Measurements from ENCODE around the gene SSMEM1. TPM values are rescaled to one million over a fixed set of nuclear protein-coding genes. Genes with fewer than 3 reads are reported as not detected.
"Not testable (repeated sequence)": the region's sequence is repeated elsewhere in the genome, so short reads cannot be mapped to it uniquely, and the experiment has no call there.

Gene SSMEM1
- total and polyA plus RNA-seq, 2 donors: 0.02 TPM; not detected in 1

- H3K27me3 ChIP-seq (ENCODE audit: control insufficient read depth in 2 of 2, insufficient read depth in 1 of 2, low read length in 1 of 2); H3K4me3 ChIP-seq (ENCODE audit: low read length in 2 of 2); H3K4me1 ChIP-seq (ENCODE audit: control insufficient read depth in 2 of 2, insufficient read depth in 2 of 2, low read length in 2 of 2); H3K27ac ChIP-seq (ENCODE audit: low read depth in 1 of 2, low read length in 1 of 2); DNase-seq (ENCODE audit: low read depth in 6 of 9, low spot score in 9 of 9); H3K36me3 ChIP-seq (ENCODE audit: control insufficient read depth in 2 of 2, insufficient read depth in 2 of 2, low read length in 1 of 2): not testable (repeated sequence)
- WGBS: 97% methylated on average over 3 of the region's 3 CpGs
- peaks cover 0 to 12% of the 10 kb centered on the region in 2 donors for H3K9me3 ChIP-seq (ENCODE audit: control insufficient read depth in 2 of 2, insufficient read depth in 1 of 2, low read length in 1 of 2)
Measured at GRCh38 chr7:130249626-130250025, 42.0 kb downstream of the SSMEM1 start.

- H3K4me1 ChIP-seq (ENCODE audit: control insufficient read depth in 2 of 2, insufficient read depth in 2 of 2, low read length in 2 of 2): no peaks in the 10 kb centered on the region
- 93% methylated on average over 6 of the region's 6 CpGs for WGBS
- peaks cover 1 to 18% of the 10 kb centered on the region in 2 donors for H3K9me3 ChIP-seq (ENCODE audit: control insufficient read depth in 2 of 2, insufficient read depth in 1 of 2, low read length in 1 of 2)
- no peak overlapping the region for H3K4me3 ChIP-seq (ENCODE audit: low read length in 2 of 2)
- H3K27me3 ChIP-seq (ENCODE audit: control insufficient read depth in 2 of 2, insufficient read depth in 1 of 2, low read length in 1 of 2): no peaks in the 10 kb centered on the region
- no peaks in the 10 kb centered on the region for H3K36me3 ChIP-seq (ENCODE audit: control insufficient read depth in 2 of 2, insufficient read depth in 2 of 2, low read length in 1 of 2)
- no peak overlapping the region for H3K27ac ChIP-seq (ENCODE audit: low read depth in 1 of 2, low read length in 1 of 2)
- DNase-seq (ENCODE audit: low read depth in 6 of 9, low spot score in 9 of 9): no peak
Measured at GRCh38 chr7:130254555-130254954, 46.9 kb downstream of the SSMEM1 start.

- no peak for DNase-seq (ENCODE audit: low read depth in 6 of 9, low spot score in 9 of 9)
- no peak overlapping the region for H3K27ac ChIP-seq (ENCODE audit: low read depth in 1 of 2, low read length in 1 of 2)
- WGBS: 93% methylated on average over 2 of the region's 2 CpGs
- peaks cover 1 to 23% of the 10 kb centered on the region in 2 donors for H3K9me3 ChIP-seq (ENCODE audit: control insufficient read depth in 2 of 2, insufficient read depth in 1 of 2, low read length in 1 of 2)
- no peaks in the 10 kb centered on the region for H3K36me3 ChIP-seq (ENCODE audit: control insufficient read depth in 2 of 2, insufficient read depth in 2 of 2, low read length in 1 of 2)
- H3K4me1 ChIP-seq (ENCODE audit: control insufficient read depth in 2 of 2, insufficient read depth in 2 of 2, low read length in 2 of 2): no peaks in the 10 kb centered on the region
- H3K4me3 ChIP-seq (ENCODE audit: low read length in 2 of 2): no peak overlapping the region
- no peaks in the 10 kb centered on the region for H3K27me3 ChIP-seq (ENCODE audit: control insufficient read depth in 2 of 2, insufficient read depth in 1 of 2, low read length in 1 of 2)
Measured at GRCh38 chr7:130256704-130257103, 49.0 kb downstream of the SSMEM1 start.

GRCh38 chr7:130258494-130259078 lies 50.9 kb downstream of the SSMEM1 start:
- Histone ChIP-seq H3K27ac (ENCODE audit: low read depth in 1 of 2, low read length in 1 of 2) (no peak overlapping the region), H3K36me3 (ENCODE audit: control insufficient read depth in 2 of 2, insufficient read depth in 2 of 2, low read length in 1 of 2) (no peaks in the 10 kb centered on the region), H3K27me3 (ENCODE audit: control insufficient read depth in 2 of 2, insufficient read depth in 1 of 2, low read length in 1 of 2) (no peaks in the 10 kb centered on the region), H3K9me3 (ENCODE audit: control insufficient read depth in 2 of 2, insufficient read depth in 1 of 2, low read length in 1 of 2) (peaks cover 1 to 28% of the 10 kb centered on the region in 2 donors), H3K4me3 (ENCODE audit: low read length in 2 of 2) (no peak overlapping the region), H3K4me1 (ENCODE audit: control insufficient read depth in 2 of 2, insufficient read depth in 2 of 2, low read length in 2 of 2) (peaks cover 0 to 12% of the 10 kb centered on the region in 2 donors)
- no peak for DNase-seq (ENCODE audit: low read depth in 6 of 9, low spot score in 9 of 9)
- 94% methylated on average over 1 of the region's 1 CpG for WGBS

GRCh38 chr7:130262448-130262847 lies 54.8 kb downstream of the SSMEM1 start:
- Histone ChIP-seq H3K4me1 (ENCODE audit: control insufficient read depth in 2 of 2, insufficient read depth in 2 of 2, low read length in 2 of 2) (peaks cover 0 to 19% of the 10 kb centered on the region in 2 donors), H3K4me3 (ENCODE audit: low read length in 2 of 2) (no peak overlapping the region), H3K27ac (ENCODE audit: low read depth in 1 of 2, low read length in 1 of 2) (no peak overlapping the region), H3K27me3 (ENCODE audit: control insufficient read depth in 2 of 2, insufficient read depth in 1 of 2, low read length in 1 of 2) (no peaks in the 10 kb centered on the region), H3K9me3 (ENCODE audit: control insufficient read depth in 2 of 2, insufficient read depth in 1 of 2, low read length in 1 of 2) (peaks cover 0 to 13% of the 10 kb centered on the region in 2 donors), H3K36me3 (ENCODE audit: control insufficient read depth in 2 of 2, insufficient read depth in 2 of 2, low read length in 1 of 2) (no peaks in the 10 kb centered on the region)
- 81% methylated on average over 2 of the region's 2 CpGs for WGBS
- DNase-seq (ENCODE audit: low read depth in 6 of 9, low spot score in 9 of 9): no peak

GRCh38 chr7:130263130-130263529 lies 55.5 kb downstream of the SSMEM1 start:
- Histone ChIP-seq H3K9me3 (ENCODE audit: control insufficient read depth in 2 of 2, insufficient read depth in 1 of 2, low read length in 1 of 2) (peaks cover 0 to 13% of the 10 kb centered on the region in 2 donors), H3K27ac (ENCODE audit: low read depth in 1 of 2, low read length in 1 of 2) (peak overlapping the region in 1 of 2 donors; percentile 2), H3K27me3 (ENCODE audit: control insufficient read depth in 2 of 2, insufficient read depth in 1 of 2, low read length in 1 of 2) (no peaks in the 10 kb centered on the region), H3K36me3 (ENCODE audit: control insufficient read depth in 2 of 2, insufficient read depth in 2 of 2, low read length in 1 of 2) (no peaks in the 10 kb centered on the region), H3K4me3 (ENCODE audit: low read length in 2 of 2) (no peak overlapping the region), H3K4me1 (ENCODE audit: control insufficient read depth in 2 of 2, insufficient read depth in 2 of 2, low read length in 2 of 2) (peaks cover 0 to 22% of the 10 kb centered on the region in 2 donors)
- 58% methylated on average over 2 of the region's 2 CpGs for WGBS
- peak in 3 of 9 donors; percentile 18 to 59 (median 33) for DNase-seq (ENCODE audit: low read depth in 6 of 9, low spot score in 9 of 9)

Other genes with a start within 250 kb of the SSMEM1 start
- 18.0 TPM for gene ZC3HC1, start 156.5 kb upstream of the SSMEM1 start, total RNA-seq
- 16.8 TPM for gene ZC3HC1, start 156.5 kb upstream of the SSMEM1 start, polyA plus RNA-seq
- 11.8 TPM for gene KLHDC10, start 137.3 kb upstream of the SSMEM1 start, total RNA-seq
- 9.4 TPM for gene KLHDC10, start 137.3 kb upstream of the SSMEM1 start, polyA plus RNA-seq
- gene TMEM209, start 2.5 kb upstream of the SSMEM1 start, total RNA-seq: 13.4 TPM
- gene TMEM209, start 2.5 kb upstream of the SSMEM1 start, polyA plus RNA-seq: 15.5 TPM
- 0.14 TPM for gene CPA2, start 59.0 kb downstream of the SSMEM1 start, total RNA-seq
- gene CPA2, start 59.0 kb downstream of the SSMEM1 start, polyA plus RNA-seq: 0.71 TPM
- 0.99 TPM for gene CPA4, start 85.3 kb downstream of the SSMEM1 start, total RNA-seq
- gene CPA4, start 85.3 kb downstream of the SSMEM1 start, polyA plus RNA-seq: 0.96 TPM
- gene CPA5, start 137.0 kb downstream of the SSMEM1 start, total RNA-seq: 17.2 TPM
- 6.7 TPM for gene CPA5, start 137.0 kb downstream of the SSMEM1 start, polyA plus RNA-seq
- gene CPA1, start 172.6 kb downstream of the SSMEM1 start, total RNA-seq: 0.14 TPM
- 0.21 TPM for gene CPA1, start 172.6 kb downstream of the SSMEM1 start, polyA plus RNA-seq
- gene CEP41, start 233.2 kb downstream of the SSMEM1 start, total RNA-seq: 15.7 TPM
- gene CEP41, start 233.2 kb downstream of the SSMEM1 start, polyA plus RNA-seq: 11.2 TPM